Bronchial epithelial cell (primary cell): ENCODE measurements around the gene IGFBP7. TPM values are rescaled to one million over a fixed set of nuclear protein-coding genes. Genes with fewer than 3 reads are reported as not detected.
A peak's percentile ranks its signal among the peaks of the same experiment; 100 is the strongest.

Source experiments
- DNase-seq: peaks from one replicate; pipeline ENCODE4 v3.0.0-alpha.2; 2010; ENCODE audit warnings: low read depth
- FAIRE-seq: peaks from 2 replicates; lab custom pipeline; 2011; peaks lifted over from hg19 to GRCh38; lab: Jason Lieb, UNC
- H3K27me3 ChIP-seq: 2 replicates; pipeline ENCODE4 v1.5.1; 2011; ENCODE audit warnings: low read length; ENCODE audit not compliant: control insufficient read depth, insufficient read depth
- H3K36me3 ChIP-seq: 2 replicates; pipeline ENCODE4 v1.5.1; 2011; ENCODE audit warnings: low read length; ENCODE audit not compliant: control insufficient read depth, insufficient read depth
- H3K4me3 ChIP-seq: 2 replicates; pipeline ENCODE4 v1.5.1; 2011; ENCODE audit warnings: mild to moderate bottlenecking, low read depth, low read length, control low read depth
- CTCF ChIP-seq: IDR thresholded peaks from 2 replicates; pipeline ENCODE4 v1.5.1; 2011; ENCODE audit warnings: mild to moderate bottlenecking, moderate library complexity, low read length, control low read depth, inconsistent platforms; ENCODE audit not compliant: insufficient read depth, severe bottlenecking
- total RNA-seq: library from RNA; depleted of rRNA; stranded (reverse); fragments of >200 nt; gene quantifications from 2 replicates; pipeline ENCODE4 v1.2.1, GENCODE V29; 2014

The IGFBP7 gene
- total RNA-seq, 1 donor from 2014 or later = 92.9 TPM

GRCh38 chr4:57106181-57106580, 4.0 kb downstream of the IGFBP7 start:
- DNase-seq (no peak), FAIRE-seq (no peak)
- no peak for TF ChIP-seq CTCF
- H3K4me3 ChIP-seq = no peak overlapping the region
- H3K27me3 ChIP-seq = no peaks in the 10 kb centered on the region
- no peaks in the 10 kb centered on the region for H3K36me3 ChIP-seq

- no peaks in the 10 kb centered on the region for H3K36me3 ChIP-seq
- DNase-seq (peak; percentile 64), FAIRE-seq (peak; percentile 13)
- no peaks in the 10 kb centered on the region for H3K27me3 ChIP-seq
- TF ChIP-seq CTCF = no peak
- no peak overlapping the region for H3K4me3 ChIP-seq
Observed at GRCh38 chr4:57104706-57105560, 5.3 kb downstream of the IGFBP7 start.

GRCh38 chr4:57103051-57103450, 7.1 kb downstream of the IGFBP7 start:
- Histone ChIP-seq H3K27me3 (no peaks in the 10 kb centered on the region), H3K4me3 (no peak overlapping the region), H3K36me3 (no peaks in the 10 kb centered on the region)
- TF ChIP-seq CTCF = no peak
- no peak for FAIRE-seq
- no peak for DNase-seq

GRCh38 chr4:57102050-57102624, 8.0 kb downstream of the IGFBP7 start:
- no peaks in the 10 kb centered on the region for H3K27me3 ChIP-seq
- no peak for TF ChIP-seq CTCF
- no peak overlapping the region for H3K4me3 ChIP-seq
- no peak for FAIRE-seq
- DNase-seq = peak; percentile 59
- H3K36me3 ChIP-seq = no peaks in the 10 kb centered on the region

- TF ChIP-seq CTCF = no peak
- DNase-seq (no peak), FAIRE-seq (no peak)
- Histone ChIP-seq H3K27me3 (no peaks in the 10 kb centered on the region), H3K36me3 (no peaks in the 10 kb centered on the region), H3K4me3 (no peak overlapping the region)
Observed at GRCh38 chr4:57100979-57101651, 9.1 kb downstream of the IGFBP7 start.
